Measurements from ENCODE around the gene DAP. TPM values are rescaled to one million over a fixed set of nuclear protein-coding genes. Genes with fewer than 3 reads are reported as not detected.
"Not testable (repeated sequence)": the region's sequence is repeated elsewhere in the genome, so short reads cannot be mapped to it uniquely, and the experiment has no call there.

DAP gene
- total RNA-seq, 1 donor from 2014 or later = 25.8 TPM

DNA sequence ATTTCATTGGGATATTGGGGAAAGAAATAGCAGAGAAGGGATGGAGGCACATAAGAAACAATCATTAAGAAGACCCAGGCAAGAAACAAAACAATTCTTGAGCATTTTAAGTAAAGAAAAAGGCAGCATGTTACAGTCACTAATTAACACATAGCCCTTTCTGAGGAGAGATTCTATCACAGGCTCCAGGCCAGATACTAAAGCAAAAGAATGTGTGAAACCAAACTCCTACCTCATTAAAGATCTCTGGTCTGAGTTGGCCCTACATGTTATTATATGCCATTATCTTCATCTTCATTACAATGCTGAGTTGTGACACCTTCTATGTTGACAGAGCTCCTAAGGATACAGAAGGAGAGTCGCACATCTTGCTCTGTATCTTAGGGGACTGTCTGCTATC is 37.5 kb downstream of the DAP start:
- H3K4me3 ChIP-seq (ENCODE audit: low read depth, low read length) = no peak overlapping the region
- TF ChIP-seq, protein P1, sequence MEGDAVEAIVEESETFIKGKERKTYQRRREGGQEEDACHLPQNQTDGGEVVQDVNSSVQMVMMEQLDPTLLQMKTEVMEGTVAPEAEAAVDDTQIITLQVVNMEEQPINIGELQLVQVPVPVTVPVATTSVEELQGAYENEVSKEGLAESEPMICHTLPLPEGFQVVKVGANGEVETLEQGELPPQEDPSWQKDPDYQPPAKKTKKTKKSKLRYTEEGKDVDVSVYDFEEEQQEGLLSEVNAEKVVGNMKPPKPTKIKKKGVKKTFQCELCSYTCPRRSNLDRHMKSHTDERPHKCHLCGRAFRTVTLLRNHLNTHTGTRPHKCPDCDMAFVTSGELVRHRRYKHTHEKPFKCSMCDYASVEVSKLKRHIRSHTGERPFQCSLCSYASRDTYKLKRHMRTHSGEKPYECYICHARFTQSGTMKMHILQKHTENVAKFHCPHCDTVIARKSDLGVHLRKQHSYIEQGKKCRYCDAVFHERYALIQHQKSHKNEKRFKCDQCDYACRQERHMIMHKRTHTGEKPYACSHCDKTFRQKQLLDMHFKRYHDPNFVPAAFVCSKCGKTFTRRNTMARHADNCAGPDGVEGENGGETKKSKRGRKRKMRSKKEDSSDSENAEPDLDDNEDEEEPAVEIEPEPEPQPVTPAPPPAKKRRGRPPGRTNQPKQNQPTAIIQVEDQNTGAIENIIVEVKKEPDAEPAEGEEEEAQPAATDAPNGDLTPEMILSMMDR (conservative IDR thresholded peaks at IDR 0.05; ENCODE audit: low read depth, low read length) = no peak

DNA sequence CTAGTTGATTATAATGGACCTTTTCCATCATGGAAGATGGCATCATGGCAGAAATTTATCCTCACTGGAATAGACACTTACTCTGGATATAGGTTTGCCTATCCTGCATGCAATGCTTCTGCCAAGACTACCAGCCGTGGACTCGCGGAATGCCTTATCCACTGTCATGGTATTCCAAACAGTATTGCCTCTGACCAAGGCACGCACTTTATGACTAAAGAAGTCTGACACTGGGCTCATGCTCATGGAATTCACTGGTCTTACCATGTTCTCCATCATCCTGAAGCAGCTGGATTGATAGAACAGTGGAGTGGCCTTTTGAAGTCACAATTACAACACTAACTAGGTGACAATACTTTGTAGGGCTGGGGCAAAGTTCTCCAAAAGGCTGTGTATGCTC is 40.3 kb downstream of the DAP start:
- not testable (repeated sequence) for H3K4me3 ChIP-seq (ENCODE audit: low read depth, low read length); DNase-seq (ENCODE audit: low read depth)

More for the DNA sequence above, 37.5 kb downstream of the DAP start:
- DNase-seq (ENCODE audit: low read depth) = no peak

DNA sequence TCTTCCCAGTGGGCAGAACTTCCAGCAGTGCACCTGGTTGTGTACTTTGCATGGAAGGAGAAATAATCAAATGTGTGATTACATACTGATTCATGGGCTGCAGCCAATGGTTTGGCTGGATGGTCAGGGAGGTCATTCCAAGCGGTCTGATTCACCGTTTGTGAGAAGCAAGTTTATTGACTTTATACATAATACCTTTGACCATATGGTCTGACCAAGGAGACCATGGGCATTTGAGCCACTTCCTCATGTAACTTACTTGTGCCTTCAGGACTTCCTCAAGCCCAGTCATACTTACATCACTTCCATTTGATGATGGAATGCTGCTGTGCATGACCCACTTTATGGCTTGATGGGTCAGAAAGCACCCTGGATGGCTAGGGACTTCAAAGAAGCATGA is 41.1 kb downstream of the DAP start:
- DNase-seq (ENCODE audit: low read depth) = peak; percentile 63
- TF ChIP-seq, protein P1 (conservative IDR thresholded peaks at IDR 0.05; ENCODE audit: low read depth, low read length) = no peak
- no peak overlapping the region for H3K4me3 ChIP-seq (ENCODE audit: low read depth, low read length)

DNA sequence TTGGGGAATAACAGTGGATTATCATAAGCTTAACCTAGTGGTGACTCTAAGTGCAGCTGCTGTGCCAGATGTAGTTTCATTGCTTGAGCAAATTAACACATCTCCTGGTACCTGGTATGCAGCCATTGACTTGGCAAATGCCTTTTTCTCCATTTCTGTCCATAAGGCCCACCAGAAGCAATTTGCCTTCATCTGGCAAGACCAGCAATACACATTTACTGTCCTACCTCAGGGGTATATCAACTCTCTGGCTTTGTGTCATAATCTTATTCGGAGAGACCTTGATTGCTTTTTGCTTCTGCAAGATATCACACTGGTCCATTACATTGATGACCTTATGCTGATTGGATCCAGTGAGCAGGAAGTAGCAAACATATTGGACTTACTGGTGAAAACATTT is 42.4 kb downstream of the DAP start:
- DNase-seq (ENCODE audit: low read depth); H3K4me3 ChIP-seq (ENCODE audit: low read depth, low read length): not testable (repeated sequence)

DNA sequence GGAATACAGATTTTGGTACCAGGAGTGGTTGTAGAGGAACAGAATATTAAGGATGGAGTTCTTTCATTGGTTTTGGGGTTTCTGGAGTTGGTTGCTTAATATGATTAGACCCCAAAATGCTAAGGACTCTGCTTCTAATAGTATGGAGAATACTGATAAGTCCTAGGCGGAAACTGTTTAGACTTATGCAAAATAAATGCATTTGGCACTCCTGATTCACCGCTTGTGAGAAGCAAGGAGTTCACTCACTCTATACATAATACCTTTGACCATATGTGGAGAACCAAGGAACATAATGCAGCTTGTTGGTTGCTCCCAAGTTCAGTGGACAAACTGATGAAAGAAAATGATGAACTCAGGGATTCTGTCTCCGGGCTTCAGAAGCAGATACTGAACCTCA is 44.2 kb downstream of the DAP start:
- not testable (repeated sequence) for H3K4me3 ChIP-seq (ENCODE audit: low read depth, low read length); DNase-seq (ENCODE audit: low read depth)

DNA sequence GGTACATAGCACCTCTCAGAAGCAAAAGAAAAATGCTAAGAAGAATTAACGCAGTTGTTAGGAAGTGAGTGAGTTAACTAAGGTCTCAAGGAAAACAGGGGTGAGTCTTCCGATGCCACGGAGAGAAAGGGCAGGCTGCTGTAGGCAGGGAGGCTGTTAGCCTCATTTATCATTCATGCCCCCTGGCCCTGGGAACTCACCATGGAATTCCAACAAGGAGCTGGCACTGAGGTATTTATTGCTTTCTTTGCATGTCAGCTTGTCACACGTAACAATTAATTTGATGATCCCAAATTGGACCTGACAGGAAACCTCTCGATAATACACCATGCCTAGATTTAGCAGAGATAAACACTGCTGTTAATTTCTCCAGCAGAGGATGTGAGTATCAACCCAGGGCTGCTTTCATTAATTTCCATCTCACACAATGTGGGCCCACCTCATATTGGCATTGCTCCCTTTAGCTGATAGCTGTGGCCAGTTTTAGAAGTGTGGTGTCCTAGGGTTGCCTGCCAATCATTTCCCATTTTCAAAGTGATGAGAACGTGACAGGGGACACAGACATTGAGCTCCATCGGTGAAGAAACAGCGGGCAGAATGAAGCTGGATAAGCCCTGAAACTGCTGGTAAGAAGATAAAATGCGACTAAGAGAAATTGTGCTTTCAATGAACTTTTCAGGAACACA is 45.3 kb downstream of the DAP start:
- no peak overlapping the region for H3K4me3 ChIP-seq (ENCODE audit: low read depth, low read length)

DNA sequence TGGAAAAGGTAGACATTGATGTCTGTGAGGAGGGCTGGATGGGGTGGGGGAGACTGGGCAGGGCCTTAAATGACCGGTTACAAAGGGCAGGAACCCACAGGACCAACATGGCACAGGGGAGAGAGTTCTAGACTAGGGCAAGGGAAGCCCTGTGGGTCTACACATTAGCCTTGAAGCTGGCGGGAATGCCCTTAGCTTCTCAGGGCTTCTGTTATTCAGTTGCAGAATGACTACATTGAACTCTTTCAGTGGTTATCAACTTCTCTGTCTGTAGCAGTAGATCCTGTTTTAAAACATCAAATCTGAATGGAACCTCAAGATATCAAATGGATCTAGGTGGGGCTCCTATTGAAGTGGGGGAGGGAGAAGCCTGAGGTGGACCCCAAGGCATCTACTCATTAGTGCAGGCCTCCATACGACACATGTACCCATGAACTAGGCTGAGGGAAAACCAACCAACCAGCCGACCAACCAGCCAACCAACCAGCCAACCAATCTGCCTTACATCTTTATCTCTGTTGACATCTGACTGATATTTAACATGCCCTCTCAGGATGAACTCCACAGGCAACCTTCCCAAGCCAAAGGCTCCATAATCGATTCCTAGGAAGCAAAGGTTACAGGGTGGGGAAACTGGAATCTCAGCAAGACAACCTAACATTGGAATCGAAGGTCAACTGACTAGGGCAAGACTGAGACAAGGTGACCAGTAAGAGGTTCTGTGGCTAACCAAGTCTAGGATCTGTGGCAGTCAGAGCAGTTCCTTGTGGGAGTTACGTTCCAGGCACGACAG is 48.3 kb downstream of the DAP start:
- TF ChIP-seq, protein P1 (conservative IDR thresholded peaks at IDR 0.05; ENCODE audit: low read depth, low read length) = no peak
- H3K4me3 ChIP-seq (ENCODE audit: low read depth, low read length) = no peak overlapping the region
- no peak for DNase-seq (ENCODE audit: low read depth)

More for the DNA sequence above, 45.3 kb downstream of the DAP start:
- TF ChIP-seq, protein P1 (conservative IDR thresholded peaks at IDR 0.05; ENCODE audit: low read depth, low read length) = no peak
- DNase-seq (ENCODE audit: low read depth) = no peak

DNA sequence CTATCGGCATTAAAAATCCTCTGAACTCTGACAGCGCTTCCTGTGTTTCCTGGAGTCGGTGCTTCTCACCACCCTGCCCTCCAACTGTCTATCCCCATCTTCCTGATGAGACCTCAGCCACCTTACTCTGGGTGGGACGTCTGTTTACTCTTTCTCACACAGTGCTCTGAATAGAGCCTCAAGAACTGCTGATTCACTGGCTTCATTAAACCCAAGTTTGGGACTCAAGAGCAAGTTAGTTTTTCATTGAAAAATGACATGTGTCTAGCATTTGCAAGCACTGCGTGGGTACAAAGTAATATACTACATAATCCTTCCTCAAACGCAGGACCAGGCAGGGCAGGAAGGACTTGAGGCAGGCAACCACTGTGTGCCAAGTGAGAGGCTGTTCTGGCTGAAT is 49.5 kb downstream of the DAP start:
- no peak overlapping the region for H3K4me3 ChIP-seq (ENCODE audit: low read depth, low read length)
- TF ChIP-seq, protein P1 (conservative IDR thresholded peaks at IDR 0.05; ENCODE audit: low read depth, low read length) = no peak
- DNase-seq (ENCODE audit: low read depth) = no peak

Data from epithelial cell of proximal tubule (primary cell).